ENCODE results near the gene HTR3A. TPM values are rescaled to one million over a fixed set of nuclear protein-coding genes. Genes with fewer than 3 reads are reported as not detected.

The HTR3A gene
- total RNA-seq, 4 donors from 2014 or later = 0.42 to 1.8 (median 0.90) TPM

GRCh38 chr11:114026355-114026754 is 51.4 kb downstream of the HTR3A start:
- intact Hi-C loops (cut with DNase I) = no loop called here
- no peak for TF ChIP-seq POLR2A (IDR thresholded peaks at IDR 0.05; ENCODE audit: low read depth)
- TF ChIP-seq, protein P1, sequence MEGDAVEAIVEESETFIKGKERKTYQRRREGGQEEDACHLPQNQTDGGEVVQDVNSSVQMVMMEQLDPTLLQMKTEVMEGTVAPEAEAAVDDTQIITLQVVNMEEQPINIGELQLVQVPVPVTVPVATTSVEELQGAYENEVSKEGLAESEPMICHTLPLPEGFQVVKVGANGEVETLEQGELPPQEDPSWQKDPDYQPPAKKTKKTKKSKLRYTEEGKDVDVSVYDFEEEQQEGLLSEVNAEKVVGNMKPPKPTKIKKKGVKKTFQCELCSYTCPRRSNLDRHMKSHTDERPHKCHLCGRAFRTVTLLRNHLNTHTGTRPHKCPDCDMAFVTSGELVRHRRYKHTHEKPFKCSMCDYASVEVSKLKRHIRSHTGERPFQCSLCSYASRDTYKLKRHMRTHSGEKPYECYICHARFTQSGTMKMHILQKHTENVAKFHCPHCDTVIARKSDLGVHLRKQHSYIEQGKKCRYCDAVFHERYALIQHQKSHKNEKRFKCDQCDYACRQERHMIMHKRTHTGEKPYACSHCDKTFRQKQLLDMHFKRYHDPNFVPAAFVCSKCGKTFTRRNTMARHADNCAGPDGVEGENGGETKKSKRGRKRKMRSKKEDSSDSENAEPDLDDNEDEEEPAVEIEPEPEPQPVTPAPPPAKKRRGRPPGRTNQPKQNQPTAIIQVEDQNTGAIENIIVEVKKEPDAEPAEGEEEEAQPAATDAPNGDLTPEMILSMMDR (IDR thresholded peaks at IDR 0.05) = no peak
- no peak for TF ChIP-seq POLR2AphosphoS5 (IDR thresholded peaks at IDR 0.05)
- TF ChIP-seq EP300 (IDR thresholded peaks at IDR 0.05) = no peak
- no peak overlapping the region for H3K27ac ChIP-seq (replicated peaks in 1 of 4)
- 25% methylated on average over 1 of the region's 1 CpG for WGBS
- no peaks in the 10 kb centered on the region for H3K36me3 ChIP-seq
- H3K9me3 ChIP-seq = no peaks in the 10 kb centered on the region
- peaks cover 0 to 9% (median 6%) of the 10 kb centered on the region in 4 donors for H3K4me1 ChIP-seq
- peaks cover 0 to 33% (median 0%) of the 10 kb centered on the region in 4 donors for H3K27me3 ChIP-seq
- DNase-seq (ENCODE audit: extremely low spot score) = no peak
- H3K4me3 ChIP-seq = no peak overlapping the region

- 81% methylated on average over 8 of the region's 11 CpGs for WGBS
- Histone ChIP-seq H3K9me3 (no peaks in the 10 kb centered on the region), H3K4me1 (peaks cover 0 to 9% (median 6%) of the 10 kb centered on the region in 4 donors), H3K27me3 (peaks cover 0 to 38% (median 0%) of the 10 kb centered on the region in 4 donors), H3K36me3 (no peaks in the 10 kb centered on the region), H3K27ac (replicated peaks in 1 of 4) (no peak overlapping the region), H3K4me3 (no peak overlapping the region)
- intact Hi-C loops (cut with DNase I) = no loop called here
- TF ChIP-seq POLR2AphosphoS5 (IDR thresholded peaks at IDR 0.05) (no peak), POLR2A (IDR thresholded peaks at IDR 0.05; ENCODE audit: low read depth) (no peak), EP300 (IDR thresholded peaks at IDR 0.05) (no peak)
- TF ChIP-seq, protein P1 (IDR thresholded peaks at IDR 0.05) = no peak
- DNase-seq (ENCODE audit: extremely low spot score) = no peak
These were observed 52.5 kb downstream of the HTR3A start for GRCh38 chr11:114027391-114027790.

DNA sequence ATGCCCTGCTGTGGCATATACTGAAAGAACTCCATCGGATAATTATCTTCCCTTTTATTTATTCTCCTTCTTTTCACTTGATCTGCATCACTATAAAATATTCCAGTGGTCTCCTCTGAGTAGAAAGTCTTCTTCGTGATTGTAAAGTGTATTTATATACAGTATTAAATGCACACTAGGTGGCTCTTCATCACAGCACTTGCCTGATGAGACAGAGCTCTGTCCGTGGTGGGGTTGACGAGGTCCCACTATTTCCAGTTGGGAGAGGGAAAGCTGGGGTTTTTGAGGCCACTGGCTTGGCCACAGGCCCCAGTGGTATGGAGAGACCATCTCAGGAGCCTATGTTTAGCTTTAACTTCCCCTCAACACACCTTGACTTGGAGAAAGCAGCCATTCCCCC is 53.0 kb downstream of the HTR3A start:
- Histone ChIP-seq H3K4me3 (no peak overlapping the region), H3K4me1 (peaks cover 0 to 9% (median 6%) of the 10 kb centered on the region in 4 donors), H3K9me3 (no peaks in the 10 kb centered on the region), H3K27ac (replicated peaks in 1 of 4) (no peak overlapping the region), H3K36me3 (no peaks in the 10 kb centered on the region), H3K27me3 (peaks cover 0 to 38% (median 0%) of the 10 kb centered on the region in 4 donors)
- intact Hi-C loops (cut with DNase I) = no loop called here
- DNase-seq (ENCODE audit: extremely low spot score) = no peak
- TF ChIP-seq POLR2AphosphoS5 (IDR thresholded peaks at IDR 0.05) = no peak
- TF ChIP-seq, protein P1 (IDR thresholded peaks at IDR 0.05) = peak in 1 of 3 experiments; percentile 3
- 55% methylated on average over 4 of the region's 4 CpGs for WGBS

DNA sequence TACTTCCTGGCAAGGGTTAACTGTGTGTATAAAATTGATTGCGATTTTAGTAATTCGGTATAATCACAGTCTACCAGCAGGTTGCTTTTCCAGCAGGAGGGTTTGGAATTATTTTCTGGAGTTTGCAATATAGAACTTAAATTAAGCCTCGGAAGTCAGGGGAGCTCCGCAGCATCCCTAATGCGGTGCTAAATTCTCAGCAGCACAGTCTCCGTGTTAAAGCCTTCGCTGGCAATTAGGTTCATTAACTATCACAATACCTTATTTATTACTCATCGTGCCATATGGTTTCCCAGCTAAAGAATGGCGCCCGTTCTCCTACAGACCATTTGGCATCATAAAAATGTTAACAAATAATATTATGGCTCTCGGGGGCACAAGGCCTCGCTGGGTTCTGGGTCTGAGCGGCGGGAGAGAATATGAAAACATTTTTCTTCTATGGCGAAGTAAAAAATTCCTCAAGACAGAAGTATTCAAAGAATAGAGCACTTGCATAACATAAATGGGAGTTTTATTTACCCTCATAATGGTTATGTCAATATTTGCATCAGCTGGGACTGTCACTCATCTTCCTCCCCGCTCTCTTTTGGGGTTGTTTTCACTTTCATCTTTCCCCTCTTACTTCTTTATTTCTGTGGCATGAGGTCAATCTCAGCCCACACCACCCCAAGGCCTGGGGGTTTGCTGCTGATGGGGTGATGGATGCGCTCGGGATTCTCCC is 56.5 kb downstream of the HTR3A start:
- Histone ChIP-seq H3K9me3 (no peaks in the 10 kb centered on the region), H3K4me1 (peaks cover 2 to 11% (median 9%) of the 10 kb centered on the region in 4 donors), H3K36me3 (no peaks in the 10 kb centered on the region), H3K27me3 (peaks cover 0 to 44% (median 0%) of the 10 kb centered on the region in 4 donors), H3K27ac (replicated peaks in 1 of 4) (no peak overlapping the region), H3K4me3 (no peak overlapping the region)
- no peak for DNase-seq (ENCODE audit: extremely low spot score)
- intact Hi-C loops (cut with DNase I) = loop anchor here (10.0 kb wide), 1 partner anchor 137 kb away; no protein-coding TSS in a partner anchor
- 87% methylated on average over 18 of the region's 18 CpGs for WGBS
- TF ChIP-seq POLR2A (IDR thresholded peaks at IDR 0.05; ENCODE audit: low read depth) (no peak), POLR2AphosphoS5 (IDR thresholded peaks at IDR 0.05) (no peak), EP300 (IDR thresholded peaks at IDR 0.05) (no peak)
- TF ChIP-seq, protein P1 (IDR thresholded peaks at IDR 0.05) = no peak

All from esophagus muscularis mucosa (tissue), 4 donors.